HG02759 (cell line): ENCODE data around the gene TMEM145.
"Not testable (repeated sequence)": the region's sequence is repeated elsewhere in the genome, so short reads cannot be mapped to it uniquely, and the experiment has no call there.

Experiments used
- ATAC-seq: cut with Tn5 transposase; IDR thresholded peaks from one replicate; pipeline ENCODE4 v1.9.1; 2021; ENCODE audit warnings: mild to moderate bottlenecking, moderate library complexity; ENCODE audit not compliant: unreplicated experiment

TMEM145 gene

DNA sequence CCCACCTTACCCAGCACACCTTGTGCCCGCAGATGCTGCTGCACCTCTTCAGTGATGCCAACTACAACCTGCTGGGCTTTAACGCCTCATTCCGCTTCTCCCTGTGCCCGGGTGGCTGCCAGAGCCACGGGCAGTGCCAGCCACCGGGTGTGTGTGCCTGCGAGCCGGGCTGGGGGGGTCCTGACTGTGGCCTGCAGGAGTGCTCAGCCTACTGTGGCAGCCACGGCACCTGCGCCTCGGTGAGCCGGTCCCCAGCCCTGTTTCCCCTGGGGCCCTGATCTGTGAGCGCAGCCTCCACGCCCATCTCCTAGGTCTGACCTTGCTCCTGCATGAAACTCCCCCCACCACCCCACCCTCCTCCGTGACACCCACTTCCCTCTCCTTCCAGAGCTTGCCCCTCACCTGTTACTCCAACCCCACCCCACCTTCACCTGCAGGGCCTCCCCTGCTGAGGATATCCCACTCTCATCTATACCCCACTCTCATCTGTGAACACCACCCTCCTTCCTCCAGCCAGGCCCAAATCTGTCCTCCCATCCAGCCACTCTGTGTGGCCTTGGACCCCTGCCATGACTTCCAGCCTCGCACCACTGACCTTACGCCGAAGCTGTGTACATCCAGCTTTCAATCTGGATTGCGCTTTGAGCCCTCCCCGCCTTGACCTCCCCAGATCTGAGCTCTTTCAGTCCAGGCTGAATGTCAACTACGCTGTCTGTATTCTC lies 21.0 kb downstream of the TMEM145 start:
- ATAC-seq, result no peak

DNA sequence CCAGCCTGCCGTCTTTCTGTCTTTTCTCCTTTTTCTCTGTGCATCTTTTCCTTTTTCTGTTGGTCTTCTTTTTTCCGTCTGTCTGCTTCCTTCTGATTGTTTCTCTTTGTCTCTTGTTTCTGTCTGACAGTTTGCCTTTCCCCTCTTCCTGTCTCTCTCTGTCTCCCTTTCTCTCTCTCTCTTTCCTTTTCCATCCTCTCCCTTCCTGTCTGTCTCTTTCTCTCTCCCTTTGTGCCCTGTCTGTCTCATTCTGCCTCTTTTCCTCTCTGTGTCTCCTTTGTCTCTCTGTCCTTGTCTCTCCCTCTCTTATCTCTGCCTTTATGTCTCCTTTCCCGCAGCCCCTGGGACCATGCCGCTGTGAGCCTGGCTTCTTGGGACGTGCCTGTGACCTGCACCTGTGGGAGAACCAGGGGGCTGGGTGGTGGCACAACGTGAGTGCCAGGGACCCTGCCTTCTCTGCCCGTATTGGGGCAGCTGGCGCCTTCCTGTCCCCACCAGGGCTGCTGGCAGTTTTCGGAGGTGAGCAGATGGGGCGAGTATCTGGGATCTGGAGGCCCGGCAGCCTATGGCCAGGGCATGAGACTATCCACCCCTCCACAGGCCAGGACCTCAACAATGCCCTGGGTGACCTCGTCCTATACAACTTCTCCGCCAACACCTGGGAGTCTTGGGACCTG lies 21.7 kb downstream of the TMEM145 start:
- ATAC-seq, result no peak

DNA sequence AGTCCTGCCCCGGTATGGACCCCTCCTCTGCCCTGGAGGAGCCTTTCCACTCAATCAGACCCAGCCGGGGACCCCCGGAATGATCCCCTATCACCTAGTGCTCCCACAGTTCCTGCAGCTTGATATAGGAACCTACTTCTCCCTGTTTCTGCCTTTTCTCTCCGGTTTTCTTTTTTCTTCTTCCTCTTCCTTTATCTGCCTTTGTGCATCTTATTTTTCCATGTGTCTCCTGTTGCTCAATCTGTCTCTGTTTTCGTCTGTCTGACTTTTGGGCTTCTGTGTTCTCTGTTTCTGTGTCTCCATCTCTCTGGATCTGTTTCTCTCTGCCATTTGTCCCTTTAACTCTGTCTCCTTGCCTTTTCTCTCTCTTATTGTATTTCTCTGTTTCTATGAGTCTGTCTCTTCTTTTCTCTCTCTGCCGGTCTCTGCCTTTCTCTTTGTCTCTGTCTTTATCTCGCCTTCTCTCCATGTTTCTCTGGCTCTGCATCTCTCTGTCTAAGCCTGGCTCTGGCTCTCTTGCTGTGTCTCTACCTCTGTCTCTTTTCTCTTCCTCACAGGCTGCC lies 22.3 kb downstream of the TMEM145 start:
- ATAC-seq, result no peak

DNA sequence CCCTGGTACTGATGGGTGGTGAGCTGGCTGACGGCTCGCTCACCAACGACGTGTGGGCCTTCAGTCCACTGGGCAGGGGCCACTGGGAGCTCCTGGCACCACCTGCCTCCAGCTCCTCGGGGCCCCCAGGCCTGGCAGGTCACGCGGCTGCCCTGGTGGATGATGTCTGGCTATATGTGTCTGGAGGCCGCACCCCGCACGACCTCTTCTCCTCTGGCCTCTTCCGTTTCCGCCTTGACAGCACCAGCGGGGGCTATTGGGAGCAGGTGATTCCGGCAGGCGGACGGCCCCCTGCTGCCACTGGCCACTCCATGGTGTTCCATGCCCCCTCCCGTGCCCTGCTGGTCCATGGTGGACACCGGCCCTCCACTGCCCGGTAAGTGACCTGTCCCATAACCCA lies 22.9 kb downstream of the TMEM145 start:
- ATAC-seq, result no peak

GRCh38 chr19:42339126-42339860 lies 26.2 kb downstream of the TMEM145 start:
- ATAC-seq, result not testable (repeated sequence)

DNA sequence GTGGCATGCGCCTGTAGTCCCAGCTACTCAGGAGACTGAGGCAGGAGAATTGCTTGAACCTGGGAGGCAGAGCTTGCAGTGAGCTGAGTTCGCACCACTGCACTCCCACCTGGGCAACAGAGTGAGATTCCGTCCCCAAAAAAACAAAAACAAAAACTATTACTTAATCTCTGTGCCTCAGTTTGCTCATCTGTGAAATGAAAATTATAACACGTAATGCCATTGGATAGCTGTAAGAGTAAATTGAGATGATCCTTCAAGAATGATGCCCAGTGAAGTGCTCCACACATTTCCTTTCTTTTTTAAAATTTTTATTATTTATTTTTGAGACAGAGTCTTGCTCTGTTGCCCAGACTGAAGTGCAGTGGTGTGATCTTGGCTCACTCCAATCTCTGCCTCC lies 26.8 kb downstream of the TMEM145 start:
- ATAC-seq, result not testable (repeated sequence)

- ATAC-seq, result no peak
Observed at GRCh38 chr19:42343344-42344110, 30.4 kb downstream of the TMEM145 start.

DNA sequence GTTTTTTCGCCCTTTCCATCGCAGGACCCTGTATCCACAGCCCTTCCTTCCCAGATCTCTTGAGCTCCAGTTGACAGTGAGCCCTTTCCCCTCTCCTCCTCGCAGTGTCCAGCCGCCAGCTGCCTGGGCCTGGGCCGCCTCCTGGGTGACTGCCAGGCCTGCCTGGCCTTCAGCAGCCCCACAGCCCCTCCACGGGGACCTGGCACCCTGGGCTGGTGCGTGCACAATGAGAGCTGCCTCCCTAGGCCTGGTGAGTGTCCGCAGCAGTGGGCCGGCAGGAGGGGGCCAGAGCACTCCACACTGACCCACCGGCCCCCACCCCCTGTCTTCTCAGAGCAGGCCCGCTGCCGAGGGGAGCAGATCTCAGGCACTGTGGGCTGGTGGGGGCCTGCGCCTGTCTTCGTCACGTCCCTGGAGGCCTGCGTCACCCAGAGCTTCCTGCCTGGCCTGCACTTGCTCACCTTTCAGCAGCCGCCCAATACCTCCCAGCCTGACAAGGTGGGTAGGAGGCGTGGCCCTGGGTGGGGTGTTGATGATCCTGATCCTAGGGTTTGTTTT lies 31.3 kb downstream of the TMEM145 start:
- ATAC-seq, result no peak

DNA sequence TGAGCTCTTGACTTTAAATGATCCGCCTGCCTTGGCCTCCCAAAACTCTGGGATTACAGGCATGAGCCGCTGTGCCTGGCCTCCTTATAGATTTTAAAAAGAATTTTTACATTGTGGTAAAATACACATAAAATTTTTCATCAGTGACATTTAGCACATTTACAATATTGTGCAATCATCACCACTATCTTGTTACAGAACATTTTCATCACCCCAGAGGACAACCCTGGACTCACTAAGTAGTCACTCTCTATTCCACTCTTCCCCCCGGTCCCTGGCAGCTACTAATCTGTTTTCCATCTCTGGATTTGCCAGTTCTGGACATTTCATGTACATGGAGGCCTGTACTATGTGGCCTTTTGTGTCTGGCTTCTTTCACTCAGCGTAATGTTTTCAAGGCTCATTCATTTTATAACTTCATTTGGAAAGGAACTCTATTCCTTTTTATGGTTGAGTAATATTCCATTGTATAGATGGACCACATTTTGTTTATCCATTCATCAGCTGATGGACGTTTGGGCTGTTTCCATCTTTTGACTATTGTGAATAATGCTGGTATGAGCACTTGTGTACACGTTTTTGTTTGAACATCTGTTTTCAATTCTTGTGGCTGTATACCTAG lies 32.2 kb downstream of the TMEM145 start:
- ATAC-seq, result no peak

DNA sequence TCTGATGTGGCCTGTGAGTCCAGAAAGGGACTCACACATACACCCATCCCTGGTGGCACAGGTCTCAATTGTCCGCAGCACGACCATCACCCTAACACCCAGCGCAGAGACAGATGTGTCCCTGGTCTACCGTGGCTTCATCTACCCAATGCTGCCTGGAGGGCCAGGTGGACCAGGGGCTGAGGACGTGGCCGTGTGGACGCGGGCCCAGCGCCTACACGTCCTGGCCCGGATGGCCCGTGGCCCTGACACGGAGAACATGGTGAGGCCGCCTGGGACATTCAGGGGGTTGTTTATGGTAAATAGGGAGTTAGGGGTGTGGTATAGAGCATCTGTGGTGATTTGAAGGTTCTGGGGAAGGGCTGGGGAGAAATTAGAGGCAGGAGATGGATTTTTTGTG lies 35.1 kb downstream of the TMEM145 start:
- no peak for ATAC-seq

DNA sequence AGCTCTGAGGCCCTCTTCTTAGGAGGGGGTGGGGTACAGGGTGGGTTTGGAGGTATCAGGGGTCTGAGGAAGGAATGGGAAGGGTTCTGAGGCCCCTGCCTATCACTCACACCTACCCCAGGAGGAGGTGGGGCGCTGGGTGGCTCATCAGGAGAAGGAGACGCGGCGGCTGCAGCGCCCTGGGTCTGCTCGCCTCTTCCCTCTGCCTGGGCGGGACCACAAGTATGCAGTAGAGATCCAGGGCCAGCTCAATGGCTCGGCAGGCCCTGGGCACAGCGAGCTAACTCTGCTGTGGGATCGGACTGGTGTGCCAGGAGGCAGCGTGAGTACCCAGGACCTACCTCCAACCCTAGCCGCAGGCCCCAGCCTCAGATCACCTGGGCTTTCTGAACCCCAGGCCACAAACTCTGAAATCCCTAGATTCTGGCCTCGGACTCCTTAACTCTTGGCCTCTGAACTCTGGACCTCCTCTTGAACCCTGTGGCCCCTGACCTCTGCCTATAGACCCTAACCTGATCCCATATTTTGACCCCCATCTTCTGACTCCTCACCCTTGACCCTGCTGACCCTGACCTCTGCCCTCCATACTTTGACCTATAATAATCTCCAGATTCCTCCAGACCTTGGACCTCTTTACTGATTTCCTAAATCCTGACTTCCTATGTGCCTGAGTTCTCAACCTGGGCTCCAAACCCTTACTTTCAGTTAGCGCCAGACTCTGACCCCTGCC lies 36.4 kb downstream of the TMEM145 start:
- ATAC-seq, result no peak

- no peak for ATAC-seq
Observed at GRCh38 chr19:42350417-42350816, 37.3 kb downstream of the TMEM145 start.

DNA sequence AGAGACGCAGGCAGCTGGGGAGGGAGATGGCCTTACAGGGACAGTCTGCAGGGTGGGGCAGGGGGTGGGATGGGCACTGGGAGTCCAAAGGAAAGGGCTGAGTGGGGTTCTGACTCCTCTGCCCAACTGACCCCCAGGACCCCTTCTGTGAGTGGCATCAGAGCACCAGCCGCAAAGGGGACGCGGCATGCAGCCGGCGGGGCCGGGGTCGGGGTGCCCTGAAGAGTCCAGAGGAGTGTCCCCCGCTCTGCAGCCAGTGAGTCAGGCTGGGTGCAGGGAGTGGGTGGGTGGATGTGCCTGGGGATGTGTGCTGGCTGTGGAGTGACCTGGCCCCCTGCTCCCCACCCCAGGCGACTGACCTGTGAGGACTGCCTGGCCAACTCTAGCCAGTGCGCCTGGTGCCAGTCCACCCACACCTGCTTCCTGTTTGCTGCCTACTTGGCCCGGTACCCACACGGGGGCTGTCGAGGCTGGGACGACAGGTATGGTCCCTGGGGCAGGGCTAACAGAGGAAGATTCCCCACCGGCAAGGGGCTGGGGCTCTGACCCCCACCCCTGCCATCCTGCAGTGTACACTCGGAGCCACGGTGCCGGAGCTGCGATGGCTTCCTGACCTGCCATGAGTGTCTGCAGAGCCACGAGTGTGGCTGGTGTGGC lies 38.1 kb downstream of the TMEM145 start:
- no peak for ATAC-seq

- ATAC-seq, result no peak
Observed at GRCh38 chr19:42352301-42353259, 39.5 kb downstream of the TMEM145 start.

DNA sequence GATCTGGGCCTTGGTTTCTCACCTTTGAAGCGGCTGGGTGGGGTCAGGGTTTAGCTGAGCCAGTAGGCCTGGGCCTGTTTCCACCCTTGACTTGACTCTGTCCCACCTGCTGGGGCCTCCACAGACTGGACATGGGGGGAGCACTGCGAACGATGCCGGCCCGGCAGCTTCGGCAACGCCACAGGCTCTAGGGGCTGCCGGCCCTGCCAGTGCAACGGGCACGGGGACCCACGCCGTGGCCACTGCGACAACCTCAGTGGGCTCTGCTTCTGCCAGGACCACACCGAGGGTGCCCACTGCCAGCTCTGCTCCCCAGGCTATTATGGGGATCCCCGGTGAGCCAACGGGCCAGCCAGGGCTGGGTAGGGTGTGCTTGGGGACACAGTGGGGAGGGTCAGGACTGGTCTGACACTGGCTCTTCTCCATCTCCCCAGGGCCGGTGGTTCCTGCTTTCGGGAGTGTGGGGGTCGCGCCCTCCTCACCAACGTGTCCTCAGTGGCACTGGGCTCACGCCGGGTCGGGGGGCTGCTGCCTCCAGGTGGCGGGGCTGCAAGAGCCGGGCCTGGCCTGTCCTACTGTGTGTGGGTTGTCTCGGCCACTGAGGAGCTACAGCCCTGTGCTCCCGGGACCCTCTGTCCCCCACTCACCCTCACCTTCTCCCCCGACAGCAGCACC lies 40.4 kb downstream of the TMEM145 start:
- ATAC-seq, result no peak

DNA sequence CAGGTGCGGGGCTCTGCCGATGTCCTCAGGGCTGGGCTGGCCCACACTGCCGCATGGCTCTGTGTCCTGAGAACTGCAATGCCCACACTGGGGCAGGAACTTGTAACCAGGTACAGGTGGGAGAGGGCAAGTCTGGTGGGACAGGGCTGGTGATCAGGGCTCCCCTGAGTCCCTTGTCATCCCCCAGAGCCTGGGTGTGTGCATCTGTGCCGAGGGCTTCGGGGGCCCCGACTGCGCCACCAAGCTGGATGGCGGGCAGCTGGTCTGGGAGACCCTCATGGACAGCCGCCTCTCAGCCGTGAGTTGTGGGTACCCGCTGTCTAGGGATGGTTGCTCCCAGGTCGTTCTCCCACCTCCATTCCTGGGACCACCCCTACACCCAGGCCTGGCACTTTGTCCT lies 42.8 kb downstream of the TMEM145 start:
- no peak for ATAC-seq

DNA sequence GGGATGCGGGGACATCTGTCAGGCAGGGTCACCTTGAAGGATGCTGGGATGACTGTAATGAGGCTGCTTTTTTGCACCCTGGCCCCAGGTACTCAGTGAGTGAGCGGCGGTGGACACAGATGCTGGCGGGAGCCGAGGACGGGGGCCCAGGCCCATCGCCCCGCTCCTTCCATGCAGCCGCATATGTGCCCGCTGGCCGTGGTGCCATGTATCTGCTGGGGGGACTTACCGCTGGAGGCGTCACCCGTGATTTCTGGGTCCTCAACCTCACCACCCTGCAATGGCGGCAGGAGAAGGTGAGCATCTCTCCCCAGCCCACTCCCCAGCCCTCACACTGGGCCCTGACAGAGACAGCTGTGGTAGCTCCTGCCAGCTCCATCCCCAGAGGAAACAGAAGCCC lies 43.6 kb downstream of the TMEM145 start:
- ATAC-seq, result no peak
